GM18511 (cell line): ENCODE measurements around the gene BBS1.
"Not testable (repeated sequence)": the region's sequence is repeated elsewhere in the genome, so short reads cannot be mapped to it uniquely, and the experiment has no call there.

Experiments used
- ATAC-seq: cut with Tn5 transposase; IDR thresholded peaks from one replicate; pipeline ENCODE4 v1.9.1; 2021; ENCODE audit warnings: mild to moderate bottlenecking, moderate library complexity; ENCODE audit not compliant: unreplicated experiment

The BBS1 gene

GRCh38 chr11:66569076-66569475 is 58.6 kb downstream of the BBS1 start:
- ATAC-seq, result no peak

- no peak for ATAC-seq
Measured at GRCh38 chr11:66570079-66570849, 59.8 kb downstream of the BBS1 start.

- ATAC-seq, result no peak
Measured at GRCh38 chr11:66570850-66571180, 60.4 kb downstream of the BBS1 start.

- ATAC-seq, result no peak
Measured at GRCh38 chr11:66579017-66579606, 68.7 kb downstream of the BBS1 start.

GRCh38 chr11:66580803-66581202 is 70.4 kb downstream of the BBS1 start:
- ATAC-seq, result no peak

- no peak for ATAC-seq
Measured at GRCh38 chr11:66581261-66581660, 70.8 kb downstream of the BBS1 start.

- not testable (repeated sequence) for ATAC-seq
Measured at GRCh38 chr11:66582565-66583147, 72.2 kb downstream of the BBS1 start.
